Measurements from ENCODE around the gene KCNA2. TPM values are rescaled to one million over a fixed set of nuclear protein-coding genes. Genes with fewer than 3 reads are reported as not detected.

The KCNA2 gene
- total and polyA plus RNA-seq, 2 of the 13 experiments (the other 11 are each of a cell fraction or from before 2014, with no cell fraction given), result not detected

DNA sequence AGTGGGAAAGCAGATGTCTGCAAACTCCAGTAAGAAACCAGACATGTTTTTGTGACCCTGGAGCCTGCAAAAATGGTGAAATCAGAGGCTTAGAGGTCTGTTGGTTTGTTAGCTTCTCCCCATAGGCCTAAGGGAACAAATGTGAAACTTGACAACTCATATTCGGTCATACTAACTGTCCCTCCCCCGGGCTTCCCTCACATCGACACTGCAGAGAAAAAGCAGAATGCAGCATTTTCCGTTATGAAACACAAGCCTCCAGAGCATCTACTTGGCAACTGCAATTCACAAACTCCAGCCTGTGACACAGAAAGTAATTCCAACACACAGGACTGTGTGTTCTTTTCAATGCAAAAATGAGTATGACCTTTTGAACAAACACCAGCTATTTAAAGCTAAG lies 3.7 kb downstream of the KCNA2 start:
- DNase-seq (ENCODE audit: low spot score), result no peak
- FAIRE-seq, result no peak
- Histone ChIP-seq H3K79me2 (ENCODE audit: insufficient read depth, low read length) (no peaks in the 10 kb centered on the region), H3K27ac (ENCODE audit: extremely low read length, insufficient read depth, low read length) (no peak overlapping the region), H3K27me3 (ENCODE audit: control insufficient read depth in 1 of 2, insufficient read depth in 2 of 2, low read length in 2 of 2) (peaks cover 7 to 49% of the 10 kb centered on the region in 2 experiments), H3K4me2 (ENCODE audit: low read depth, low read length) (no peak overlapping the region), H3K36me3 (replicated peaks in 1 of 2; ENCODE audit: control insufficient read depth in 1 of 2, insufficient read depth in 2 of 2, low read length in 2 of 2) (no peaks in the 10 kb centered on the region), H3K9me3 (ENCODE audit: low read length) (no peaks in the 10 kb centered on the region), H3K4me1 (ENCODE audit: insufficient read depth, low read length) (no peaks in the 10 kb centered on the region; the same call in 1 of the 2 replicates), H3K4me3 (replicated peaks in 1 of 3; ENCODE audit: insufficient read depth in 1 of 3, low read depth in 2 of 3, low read length in 3 of 3) (no peak overlapping the region), H4K20me1 (ENCODE audit: insufficient read depth, low read length) (no peaks in the 10 kb centered on the region), H2AFZ (ENCODE audit: low read length) (no peak overlapping the region), H3K9ac (ENCODE audit: insufficient read depth, low read depth, low read length) (no peak overlapping the region)
- intact Hi-C loops (cut with micrococcal nuclease; ENCODE audit: unreplicated experiment) (no loop called here), in situ Hi-C loops (cut with HindIII; ENCODE audit: extremely low pct_ligation_motif_present, low pct_unique_long_range_greater_than_20kb) (no loop called here)
- no peak for ATAC-seq
- TF ChIP-seq, protein P1, sequence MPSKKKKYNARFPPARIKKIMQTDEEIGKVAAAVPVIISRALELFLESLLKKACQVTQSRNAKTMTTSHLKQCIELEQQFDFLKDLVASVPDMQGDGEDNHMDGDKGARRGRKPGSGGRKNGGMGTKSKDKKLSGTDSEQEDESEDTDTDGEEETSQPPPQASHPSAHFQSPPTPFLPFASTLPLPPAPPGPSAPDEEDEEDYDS (CRISPR knock-in tag; IDR thresholded peaks at IDR 0.05), result no peak
- TF ChIP-seq, protein P2, sequence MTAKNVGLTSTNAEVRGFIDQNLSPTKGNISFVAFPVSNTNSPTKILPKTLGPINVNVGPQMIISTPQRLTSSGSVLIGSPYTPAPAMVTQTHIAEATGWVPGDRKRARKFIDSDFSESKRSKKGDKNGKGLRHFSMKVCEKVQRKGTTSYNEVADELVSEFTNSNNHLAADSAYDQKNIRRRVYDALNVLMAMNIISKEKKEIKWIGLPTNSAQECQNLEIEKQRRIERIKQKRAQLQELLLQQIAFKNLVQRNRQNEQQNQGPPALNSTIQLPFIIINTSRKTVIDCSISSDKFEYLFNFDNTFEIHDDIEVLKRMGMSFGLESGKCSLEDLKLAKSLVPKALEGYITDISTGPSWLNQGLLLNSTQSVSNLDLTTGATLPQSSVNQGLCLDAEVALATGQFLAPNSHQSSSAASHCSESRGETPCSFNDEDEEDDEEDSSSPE (CRISPR knock-in tag; IDR thresholded peaks at IDR 0.05), result no peak
- no TSS peak for BruUV-seq (replicated peaks)
- ChIA-PET POLR2A (no interaction called here), CTCF (ENCODE audit: low intra/inter-chr PET ratio, low total read pairs) (no interaction called here)
- WGBS (ENCODE audit: low lambda C conversion rate), result 4% methylated on average over 4 of the region's 4 CpGs

DNA sequence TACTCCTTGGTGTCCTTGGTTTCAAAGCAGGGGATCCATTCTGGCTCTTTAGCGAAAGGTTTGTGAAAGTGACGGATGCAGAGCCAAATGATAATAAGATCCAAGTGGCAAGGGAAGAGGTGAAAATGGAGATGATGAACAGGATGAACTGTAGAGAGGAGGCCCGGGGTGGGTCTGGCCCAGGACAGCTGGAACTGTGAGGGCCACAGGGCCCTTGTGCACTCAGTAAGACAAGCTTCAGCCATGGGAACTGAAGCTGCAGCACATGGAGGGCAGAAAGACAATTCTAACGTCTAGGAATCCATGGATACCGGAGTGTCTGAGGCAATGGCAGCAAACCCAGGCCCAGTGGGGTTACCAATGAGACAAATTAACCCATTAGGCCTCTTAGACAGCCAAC lies 4.8 kb downstream of the KCNA2 start:
- H3K4me3 ChIP-seq (replicated peaks in 1 of 3; ENCODE audit: insufficient read depth in 1 of 3, low read depth in 2 of 3, low read length in 3 of 3), result no peak overlapping the region
- TF ChIP-seq PHF5A (CRISPR knock-in tag; IDR thresholded peaks at IDR 0.05; ENCODE audit: low read depth, unreplicated experiment) (no peak), CEBPG (CRISPR knock-in tag; IDR thresholded peaks at IDR 0.05) (no peak), CBX2 (IDR thresholded peaks at IDR 0.05; ENCODE audit: low read depth, low read length) (no peak), CBX2 (CRISPR knock-in tag; IDR thresholded peaks at IDR 0.05; ENCODE audit: low read depth) (no peak), RFX3 (CRISPR knock-in tag; IDR thresholded peaks at IDR 0.05) (no peak)
- TF ChIP-seq, protein P3, sequence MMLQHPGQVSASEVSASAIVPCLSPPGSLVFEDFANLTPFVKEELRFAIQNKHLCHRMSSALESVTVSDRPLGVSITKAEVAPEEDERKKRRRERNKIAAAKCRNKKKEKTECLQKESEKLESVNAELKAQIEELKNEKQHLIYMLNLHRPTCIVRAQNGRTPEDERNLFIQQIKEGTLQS (CRISPR knock-in tag; IDR thresholded peaks at IDR 0.05), result no peak
- intact Hi-C loops (cut with micrococcal nuclease; ENCODE audit: unreplicated experiment) (no loop called here), in situ Hi-C loops (cut with HindIII; ENCODE audit: extremely low pct_ligation_motif_present, low pct_unique_long_range_greater_than_20kb) (no loop called here)
- ChIA-PET POLR2A (no interaction called here), CTCF (ENCODE audit: low intra/inter-chr PET ratio, low total read pairs) (no interaction called here)
- H4K20me1 ChIP-seq (ENCODE audit: insufficient read depth, low read length), result no peaks in the 10 kb centered on the region
- no peak overlapping the region for H3K9ac ChIP-seq (ENCODE audit: insufficient read depth, low read depth, low read length)
- FAIRE-seq, result no peak
- peaks cover 3 to 40% of the 10 kb centered on the region in 2 experiments for H3K27me3 ChIP-seq (ENCODE audit: control insufficient read depth in 1 of 2, insufficient read depth in 2 of 2, low read length in 2 of 2)
- whole genome bisulfite sequencing (ENCODE audit: low lambda C conversion rate), result 35% methylated on average over 5 of the region's 5 CpGs
- no peak for DNase-seq (ENCODE audit: low spot score)
- H2AFZ ChIP-seq (ENCODE audit: low read length), result no peak overlapping the region
- H3K79me2 ChIP-seq (ENCODE audit: insufficient read depth, low read length), result no peaks in the 10 kb centered on the region
- no peaks in the 10 kb centered on the region for H3K36me3 ChIP-seq (replicated peaks in 1 of 2; ENCODE audit: control insufficient read depth in 1 of 2, insufficient read depth in 2 of 2, low read length in 2 of 2)
- no peak overlapping the region for H3K4me2 ChIP-seq (ENCODE audit: low read depth, low read length)
- no peaks in the 10 kb centered on the region for H3K9me3 ChIP-seq (ENCODE audit: low read length)
- H3K4me1 ChIP-seq (ENCODE audit: insufficient read depth, low read length), result no peaks in the 10 kb centered on the region
- H3K27ac ChIP-seq (ENCODE audit: extremely low read length, insufficient read depth, low read length), result no peak overlapping the region
- no TSS peak for BruUV-seq (replicated peaks)
- ATAC-seq, result no peak
